ENCODE measurements around the gene CBR3. TPM values are rescaled to one million over a fixed set of nuclear protein-coding genes. Genes with fewer than 3 reads are reported as not detected.

The CBR3 gene
- total and polyA plus RNA-seq, 9 of the 15 experiments (the other 6 are each of a cell fraction or from before 2014, with no cell fraction given), result not detected

DNA sequence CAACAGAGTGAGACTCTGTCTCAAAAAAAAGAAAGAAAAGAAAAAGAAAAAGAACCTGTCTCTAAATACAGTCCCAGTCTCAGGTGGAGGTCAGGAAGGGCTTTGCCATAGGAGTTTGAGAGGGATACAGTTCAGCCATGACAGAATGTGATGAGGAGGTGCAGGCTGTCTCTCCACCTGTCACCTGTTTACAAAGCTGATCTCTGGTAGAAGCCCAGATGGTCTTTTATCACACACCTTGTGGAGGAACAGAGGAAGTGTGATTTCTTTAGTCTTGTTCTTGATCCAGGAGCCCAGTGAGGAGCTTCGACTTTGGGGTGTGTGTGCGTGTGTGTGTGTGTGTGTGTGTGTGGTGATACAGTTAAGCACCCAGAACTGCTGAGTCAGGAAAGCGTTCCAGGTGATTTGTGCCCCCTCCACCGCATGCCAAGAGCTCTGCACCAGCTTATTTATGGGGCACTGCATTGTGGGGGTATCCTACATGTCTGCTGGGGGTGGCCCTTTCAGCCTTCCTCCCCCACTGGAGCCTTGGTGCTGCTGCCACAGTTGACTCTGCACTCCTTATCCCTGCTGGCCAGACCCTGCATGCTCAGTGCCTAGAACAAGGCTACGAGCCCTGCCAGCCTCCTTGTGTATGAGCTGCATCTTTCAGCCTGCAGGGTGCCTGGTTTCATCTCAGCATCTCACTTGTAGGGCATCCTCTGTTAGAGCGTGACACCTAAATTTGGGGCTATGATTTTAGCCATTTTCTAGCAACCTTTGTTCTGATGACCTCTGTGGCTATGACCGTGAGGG, 41.1 kb downstream of the CBR3 start:
- Histone ChIP-seq H3K4me3 (no peak overlapping the region), H3K27ac (ENCODE audit: extremely low read depth, low read depth, low read length) (no peak overlapping the region), H4K20me1 (replicated peaks; ENCODE audit: control insufficient read depth, insufficient read depth, low read length) (no peaks in the 10 kb centered on the region; the same call in 1 of the 2 replicates), H3K36me3 (ENCODE audit: control insufficient read depth, insufficient read depth, low read length) (no peaks in the 10 kb centered on the region), H3K4me2 (ENCODE audit: insufficient read depth, low read length) (no peak overlapping the region), H3K9ac (ENCODE audit: insufficient read depth in 1 of 2, low read depth in 2 of 2, low read length in 2 of 2) (no peak overlapping the region), H3K4me1 (replicated peaks in 1 of 2; ENCODE audit: control insufficient read depth in 2 of 2, insufficient read depth in 2 of 2, low read length in 2 of 2) (no peaks in the 10 kb centered on the region), H3K9me1 (ENCODE audit: control insufficient read depth, insufficient read depth, low read length) (no peaks in the 10 kb centered on the region), H3K79me2 (ENCODE audit: control insufficient read depth, insufficient read depth, low read length) (no peaks in the 10 kb centered on the region), H2AFZ (ENCODE audit: low read depth, low read length) (no peak overlapping the region), H3K9me3 (replicated peaks; ENCODE audit: control insufficient read depth, insufficient read depth, low read depth, low read length) (0 out of 2 replicates have a peak, but pooled peaks cover under 1% of the 10 kb centered on the region), H3K27me3 (ENCODE audit: control insufficient read depth in 2 of 2, insufficient read depth in 2 of 2, low read length in 2 of 2) (peaks cover 2 to 12% of the 10 kb centered on the region in 2 experiments; a peak in 3 of 5 replicates)
- intact Hi-C loops (cut with micrococcal nuclease) (no loop called here), in situ Hi-C loops (cut with MboI) (no loop called here)
- WGBS (ENCODE audit: insufficient coverage, low coverage, missing lambda C conversion rate), result 7% methylated on average over 7 of the region's 7 CpGs
- ChIA-PET POLR2A (interaction anchor here (0.9 kb wide), 1 partner anchor 11 kb away, joined by 3 read pairs; no protein-coding TSS in a partner anchor), CTCF (ENCODE audit: low intra/inter-chr PET ratio) (no interaction called here)
- DNase-seq (ENCODE audit: extremely low read depth in 1 of 4, low spot score in 3 of 4) (no peak), FAIRE-seq (no peak), ATAC-seq (no peak)
- no TSS peak for BruUV-seq (replicated peaks)
- TF ChIP-seq MAFG (tag; conservative IDR thresholded peaks at IDR 0.05) (peak; percentile 74), C11orf30 (IDR thresholded peaks at IDR 0.05; ENCODE audit: low read depth) (peak; percentile 82), ZNF668 (CRISPR knock-in tag; IDR thresholded peaks at IDR 0.05) (no peak), ERF (CRISPR knock-in tag; IDR thresholded peaks at IDR 0.05) (no peak), ZNF146 (CRISPR knock-in tag; IDR thresholded peaks at IDR 0.05; ENCODE audit: unreplicated experiment) (no peak), ZNF316 (IDR thresholded peaks at IDR 0.05) (peak; percentile 82), BRD9 (IDR thresholded peaks at IDR 0.05; ENCODE audit: low read depth, partially characterized antibody) (no peak), TCF15 (CRISPR knock-in tag; IDR thresholded peaks at IDR 0.05) (no peak), HIVEP1 (CRISPR knock-in tag; IDR thresholded peaks at IDR 0.05) (no peak), MAFF (IDR thresholded peaks at IDR 0.05; ENCODE audit: low read length) (peak; percentile 63), RBM25 (IDR thresholded peaks at IDR 0.05; ENCODE audit: low read depth, low read length, severe bottlenecking) (no peak), PURB (CRISPR knock-in tag; IDR thresholded peaks at IDR 0.05; ENCODE audit: low read depth) (no peak), EWSR1 (IDR thresholded peaks at IDR 0.05; ENCODE audit: borderline replicate concordance, low read depth, partially characterized antibody) (no peak), ZFP1 (CRISPR knock-in tag; IDR thresholded peaks at IDR 0.05) (no peak), HDAC2 (IDR thresholded peaks at IDR 0.05) (no peak), ZNF75A (CRISPR knock-in tag; IDR thresholded peaks at IDR 0.05) (no peak), RBBP5 (IDR thresholded peaks at IDR 0.05; ENCODE audit: borderline replicate concordance, insufficient read depth, low read length, poor library complexity, severe bottlenecking) (no peak), ESRRA (IDR thresholded peaks at IDR 0.05; ENCODE audit: borderline replicate concordance, low read depth) (no peak), THAP7 (CRISPR knock-in tag; IDR thresholded peaks at IDR 0.05) (no peak)
- TF ChIP-seq, protein P1, sequence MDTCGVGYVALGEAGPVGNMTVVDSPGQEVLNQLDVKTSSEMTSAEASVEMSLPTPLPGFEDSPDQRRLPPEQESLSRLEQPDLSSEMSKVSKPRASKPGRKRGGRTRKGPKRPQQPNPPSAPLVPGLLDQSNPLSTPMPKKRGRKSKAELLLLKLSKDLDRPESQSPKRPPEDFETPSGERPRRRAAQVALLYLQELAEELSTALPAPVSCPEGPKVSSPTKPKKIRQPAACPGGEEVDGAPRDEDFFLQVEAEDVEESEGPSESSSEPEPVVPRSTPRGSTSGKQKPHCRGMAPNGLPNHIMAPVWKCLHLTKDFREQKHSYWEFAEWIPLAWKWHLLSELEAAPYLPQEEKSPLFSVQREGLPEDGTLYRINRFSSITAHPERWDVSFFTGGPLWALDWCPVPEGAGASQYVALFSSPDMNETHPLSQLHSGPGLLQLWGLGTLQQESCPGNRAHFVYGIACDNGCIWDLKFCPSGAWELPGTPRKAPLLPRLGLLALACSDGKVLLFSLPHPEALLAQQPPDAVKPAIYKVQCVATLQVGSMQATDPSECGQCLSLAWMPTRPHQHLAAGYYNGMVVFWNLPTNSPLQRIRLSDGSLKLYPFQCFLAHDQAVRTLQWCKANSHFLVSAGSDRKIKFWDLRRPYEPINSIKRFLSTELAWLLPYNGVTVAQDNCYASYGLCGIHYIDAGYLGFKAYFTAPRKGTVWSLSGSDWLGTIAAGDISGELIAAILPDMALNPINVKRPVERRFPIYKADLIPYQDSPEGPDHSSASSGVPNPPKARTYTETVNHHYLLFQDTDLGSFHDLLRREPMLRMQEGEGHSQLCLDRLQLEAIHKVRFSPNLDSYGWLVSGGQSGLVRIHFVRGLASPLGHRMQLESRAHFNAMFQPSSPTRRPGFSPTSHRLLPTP (IDR thresholded peaks at IDR 0.05; ENCODE audit: borderline replicate concordance, extremely low read depth, insufficient read length), result no peak

Data from K562 (cell line).